ENCODE measurements around the gene ARAP1. TPM values are rescaled to one million over a fixed set of nuclear protein-coding genes. Genes with fewer than 3 reads are reported as not detected.
A peak's percentile ranks its signal among the peaks of the same experiment; 100 is the strongest.

The ARAP1 gene
- polyA plus RNA-seq (32.8 to 41.4 TPM (median 36.1 TPM) in 3 replicates), polyA minus RNA-seq (55.8 to 89.2 TPM (median 62.3 TPM) in 3 replicates)
- polyA plus RNA-seq (2011; ENCODE audit: low read depth) = 66.3 TPM
- polyA plus RNA-seq (2011; cell fraction: cytosol; rRNA removed) = 15.4 and 32.8 TPM in 2 replicates
- 67.7 and 82.5 TPM in 2 replicates for polyA plus RNA-seq (2011; cell fraction: nucleus; rRNA removed)
- polyA plus RNA-seq (2012; ENCODE audit: low replicate concordance) = 37.8 and 43.0 TPM in 2 replicates
- 79.2 TPM for polyA minus RNA-seq (2011; cell fraction: cytosol; rRNA and poly(A)+ RNA removed)
- 59.9 and 66.4 TPM in 2 replicates for polyA minus RNA-seq (2011; cell fraction: nucleus; rRNA and poly(A)+ RNA removed)

GRCh38 chr11:72752088-72752914 lies at the start of gene ARAP1:
Gene ARAP1 (minus strand): TSS chr11:72752408. CDS start chr11:72727128, 25,280 bp downstream.
- H3K4me1 ChIP-seq (ENCODE audit: control insufficient read depth, extremely low read depth, insufficient read depth, low read length) = peaks cover 24% of the 10 kb centered on the region
- peaks cover 18% of the 10 kb centered on the region for H3K79me2 ChIP-seq (ENCODE audit: control insufficient read depth, insufficient read depth, low read length)
- FAIRE-seq (no peak), DNase-seq (ENCODE audit: low read depth, low spot score) (peak; percentile 84)
- peak within 1 kb of the TSS; percentile 74 for H3K9ac ChIP-seq (ENCODE audit: control insufficient read depth, extremely low read depth, insufficient read depth, low read length)
- peaks cover 3% of the 10 kb centered on the region for H4K20me1 ChIP-seq (ENCODE audit: control insufficient read depth, extremely low read depth, insufficient read depth, low read length)
- H3K4me3 ChIP-seq (ENCODE audit: control insufficient read depth in 2 of 3, extremely low read depth in 1 of 3, insufficient read depth in 2 of 3, low read depth in 1 of 3, low read length in 3 of 3) = peak within 1 kb of the TSS; percentile 71 to 96 (median 90)
- no peaks in the 10 kb centered on the region for H3K9me1 ChIP-seq (ENCODE audit: control insufficient read depth, extremely low read depth, insufficient read depth, low read length)
- peak within 1 kb of the TSS; percentile 94 for H3K4me2 ChIP-seq (ENCODE audit: control insufficient read depth, extremely low read depth, insufficient read depth, low read depth, low read length)
- TF ChIP-seq EZH2 (IDR thresholded peaks at IDR 0.05; ENCODE audit: low read length) (no peak), CTCF (optimal IDR thresholded peaks at IDR 0.05 in 1 of 3, IDR thresholded peaks at IDR 0.05 in 1 of 3, conservative IDR thresholded peaks at IDR 0.05 in 1 of 3; ENCODE audit: extremely low read depth in 1 of 3, insufficient read depth in 2 of 3, low read length in 3 of 3) (no peak)
- dilution Hi-C loops (cut with MboI; ENCODE audit: extremely low pct_ligation_motif_present, low sequenced_read_pairs) = loop anchor here (10.0 kb wide), 1 partner anchor 62 kb away; the partner anchor contains the start of gene ATG16L2
- H3K27me3 ChIP-seq (ENCODE audit: control insufficient read depth, extremely low read depth, insufficient read depth, low read length) = no peaks in the 10 kb centered on the region
- peak within 1 kb of the TSS; percentile 61 for H3K27ac ChIP-seq (ENCODE audit: control insufficient read depth, insufficient read depth, low read length)
- H2AFZ ChIP-seq (ENCODE audit: control insufficient read depth, low read length) = peak within 1 kb of the TSS; percentile 89
- no peaks in the 10 kb centered on the region for H3K9me3 ChIP-seq (ENCODE audit: control insufficient read depth, low read depth, low read length)
- peaks cover 1 to 4% of the 10 kb centered on the region in 2 experiments for H3K36me3 ChIP-seq (ENCODE audit: control insufficient read depth in 2 of 2, extremely low read depth in 1 of 2, insufficient read depth in 2 of 2, low read length in 2 of 2)

GRCh38 chr11:72799441-72799840 lies 47.2 kb upstream of the ARAP1 start:
- H3K9me1 ChIP-seq (ENCODE audit: control insufficient read depth, extremely low read depth, insufficient read depth, low read length) = no peaks in the 10 kb centered on the region
- FAIRE-seq (no peak), DNase-seq (ENCODE audit: low read depth, low spot score) (no peak)
- H3K9ac ChIP-seq (ENCODE audit: control insufficient read depth, extremely low read depth, insufficient read depth, low read length) = no peak overlapping the region
- no peak overlapping the region for H3K27ac ChIP-seq (ENCODE audit: control insufficient read depth, insufficient read depth, low read length)
- dilution Hi-C loops (cut with MboI; ENCODE audit: extremely low pct_ligation_motif_present, low sequenced_read_pairs) = no loop called here
- H4K20me1 ChIP-seq (ENCODE audit: control insufficient read depth, extremely low read depth, insufficient read depth, low read length) = no peaks in the 10 kb centered on the region
- H3K4me1 ChIP-seq (ENCODE audit: control insufficient read depth, extremely low read depth, insufficient read depth, low read length) = peaks cover 2% of the 10 kb centered on the region
- H3K79me2 ChIP-seq (ENCODE audit: control insufficient read depth, insufficient read depth, low read length) = no peaks in the 10 kb centered on the region
- no peak overlapping the region for H3K4me3 ChIP-seq (ENCODE audit: control insufficient read depth in 2 of 3, extremely low read depth in 1 of 3, insufficient read depth in 2 of 3, low read depth in 1 of 3, low read length in 3 of 3)
- H2AFZ ChIP-seq (ENCODE audit: control insufficient read depth, low read length) = no peak overlapping the region
- H3K36me3 ChIP-seq (ENCODE audit: control insufficient read depth in 2 of 2, extremely low read depth in 1 of 2, insufficient read depth in 2 of 2, low read length in 2 of 2) = no peaks in the 10 kb centered on the region
- no peaks in the 10 kb centered on the region for H3K27me3 ChIP-seq (ENCODE audit: control insufficient read depth, extremely low read depth, insufficient read depth, low read length)
- H3K9me3 ChIP-seq (ENCODE audit: control insufficient read depth, low read depth, low read length) = no peaks in the 10 kb centered on the region
- no peak overlapping the region for H3K4me2 ChIP-seq (ENCODE audit: control insufficient read depth, extremely low read depth, insufficient read depth, low read depth, low read length)
- TF ChIP-seq CTCF (optimal IDR thresholded peaks at IDR 0.05 in 1 of 3, IDR thresholded peaks at IDR 0.05 in 1 of 3, conservative IDR thresholded peaks at IDR 0.05 in 1 of 3; ENCODE audit: extremely low read depth in 1 of 3, insufficient read depth in 2 of 3, low read length in 3 of 3) (no peak), EZH2 (IDR thresholded peaks at IDR 0.05; ENCODE audit: low read length) (no peak)
